ENCODE measurements around the gene CALY.
A peak's percentile ranks its signal among the peaks of the same experiment; 100 is the strongest.

DNA sequence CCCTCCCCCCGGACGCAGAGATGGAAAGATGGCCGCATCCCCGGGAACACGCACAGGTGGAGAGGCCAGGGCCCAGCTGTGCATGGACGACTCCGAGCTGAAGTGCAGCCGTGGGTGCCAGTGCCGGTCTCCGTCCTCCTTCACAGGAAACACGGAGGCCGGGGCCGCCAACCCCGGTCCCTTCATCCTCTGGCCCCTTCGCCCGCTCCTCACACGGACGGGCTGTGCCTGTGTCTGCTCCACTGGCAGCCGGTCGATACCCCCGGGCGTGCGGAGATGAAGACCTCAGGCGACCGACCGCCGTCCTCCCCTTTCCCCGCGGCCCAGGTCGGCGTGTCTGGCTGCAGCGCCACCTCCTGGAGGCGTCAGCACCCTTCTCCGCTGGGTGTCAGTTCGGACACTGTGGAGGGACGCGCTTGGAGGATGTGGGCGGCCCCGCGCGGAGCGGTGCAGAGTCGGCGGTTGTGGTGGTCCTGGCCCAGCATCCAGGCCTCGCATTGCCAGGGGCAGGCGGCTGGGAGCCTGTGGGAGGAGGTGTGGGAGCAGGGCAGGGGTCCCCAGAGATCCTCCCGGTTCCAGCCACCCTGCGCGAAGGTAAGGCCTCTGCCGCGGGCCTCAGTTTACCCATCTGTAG, 18.1 kb downstream of the CALY start:
- no peak for TF ChIP-seq POLR2A (IDR thresholded peaks at IDR 0.05)
- TF ChIP-seq, protein P1, sequence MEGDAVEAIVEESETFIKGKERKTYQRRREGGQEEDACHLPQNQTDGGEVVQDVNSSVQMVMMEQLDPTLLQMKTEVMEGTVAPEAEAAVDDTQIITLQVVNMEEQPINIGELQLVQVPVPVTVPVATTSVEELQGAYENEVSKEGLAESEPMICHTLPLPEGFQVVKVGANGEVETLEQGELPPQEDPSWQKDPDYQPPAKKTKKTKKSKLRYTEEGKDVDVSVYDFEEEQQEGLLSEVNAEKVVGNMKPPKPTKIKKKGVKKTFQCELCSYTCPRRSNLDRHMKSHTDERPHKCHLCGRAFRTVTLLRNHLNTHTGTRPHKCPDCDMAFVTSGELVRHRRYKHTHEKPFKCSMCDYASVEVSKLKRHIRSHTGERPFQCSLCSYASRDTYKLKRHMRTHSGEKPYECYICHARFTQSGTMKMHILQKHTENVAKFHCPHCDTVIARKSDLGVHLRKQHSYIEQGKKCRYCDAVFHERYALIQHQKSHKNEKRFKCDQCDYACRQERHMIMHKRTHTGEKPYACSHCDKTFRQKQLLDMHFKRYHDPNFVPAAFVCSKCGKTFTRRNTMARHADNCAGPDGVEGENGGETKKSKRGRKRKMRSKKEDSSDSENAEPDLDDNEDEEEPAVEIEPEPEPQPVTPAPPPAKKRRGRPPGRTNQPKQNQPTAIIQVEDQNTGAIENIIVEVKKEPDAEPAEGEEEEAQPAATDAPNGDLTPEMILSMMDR (IDR thresholded peaks at IDR 0.05), result peak; percentile 45 to 73 (median 62)

Data from heart left ventricle (tissue), 13 donors.